Bronchial epithelial cell (primary cell): Measurements from ENCODE around the gene IL37. TPM values are rescaled to one million over a fixed set of nuclear protein-coding genes. Genes with fewer than 3 reads are reported as not detected.
"Not testable (repeated sequence)": the region's sequence is repeated elsewhere in the genome, so short reads cannot be mapped to it uniquely, and the experiment has no call there.

Experiments
- DNase-seq: peaks from one replicate; pipeline ENCODE4 v3.0.0-alpha.2; 2010; ENCODE audit warnings: low read depth
- FAIRE-seq: peaks from 2 replicates; lab custom pipeline; 2011; peaks lifted over from hg19 to GRCh38; lab: Jason Lieb, UNC
- H3K27me3 ChIP-seq: 2 replicates; pipeline ENCODE4 v1.5.1; 2011; ENCODE audit warnings: low read length; ENCODE audit not compliant: control insufficient read depth, insufficient read depth
- H3K36me3 ChIP-seq: 2 replicates; pipeline ENCODE4 v1.5.1; 2011; ENCODE audit warnings: low read length; ENCODE audit not compliant: control insufficient read depth, insufficient read depth
- H3K4me3 ChIP-seq: 2 replicates; pipeline ENCODE4 v1.5.1; 2011; ENCODE audit warnings: mild to moderate bottlenecking, low read depth, low read length, control low read depth
- total RNA-seq: library from RNA; depleted of rRNA; stranded (reverse); fragments of >200 nt; gene quantifications from 2 replicates; pipeline ENCODE4 v1.2.1, GENCODE V29; 2014
- TF ChIP-seq, protein P1 (sequence below): IDR thresholded peaks from 2 replicates; pipeline ENCODE4 v1.5.1; 2011; ENCODE audit warnings: mild to moderate bottlenecking, moderate library complexity, low read length, control low read depth, inconsistent platforms; ENCODE audit not compliant: insufficient read depth, severe bottlenecking

IL37 gene
- total RNA-seq, 1 donor from 2014 or later: not detected

DNA sequence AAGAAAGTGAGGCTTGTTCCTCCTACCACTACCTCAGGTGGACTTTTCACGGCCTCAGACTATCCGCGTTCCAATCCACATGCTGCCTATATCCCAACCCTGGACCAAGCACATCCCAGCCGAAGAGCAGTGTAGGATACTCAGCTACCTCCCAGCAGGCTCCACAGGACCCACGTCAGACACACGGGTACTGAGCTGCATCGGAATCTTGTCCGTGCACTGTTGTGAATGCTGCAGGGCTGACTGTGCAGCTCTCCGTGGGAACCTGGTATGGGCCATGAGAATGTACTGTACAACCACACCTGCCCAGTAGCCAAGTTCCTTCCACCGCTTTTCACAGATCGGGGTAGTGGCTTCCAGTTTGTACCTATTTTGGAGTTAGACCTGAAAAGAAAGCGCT, 22.3 kb downstream of the IL37 start:
- Histone ChIP-seq H3K36me3 (no peaks in the 10 kb centered on the region), H3K4me3 (no peak overlapping the region), H3K27me3 (no peaks in the 10 kb centered on the region)
- no peak for FAIRE-seq
- DNase-seq: no peak
- TF ChIP-seq, protein P1, sequence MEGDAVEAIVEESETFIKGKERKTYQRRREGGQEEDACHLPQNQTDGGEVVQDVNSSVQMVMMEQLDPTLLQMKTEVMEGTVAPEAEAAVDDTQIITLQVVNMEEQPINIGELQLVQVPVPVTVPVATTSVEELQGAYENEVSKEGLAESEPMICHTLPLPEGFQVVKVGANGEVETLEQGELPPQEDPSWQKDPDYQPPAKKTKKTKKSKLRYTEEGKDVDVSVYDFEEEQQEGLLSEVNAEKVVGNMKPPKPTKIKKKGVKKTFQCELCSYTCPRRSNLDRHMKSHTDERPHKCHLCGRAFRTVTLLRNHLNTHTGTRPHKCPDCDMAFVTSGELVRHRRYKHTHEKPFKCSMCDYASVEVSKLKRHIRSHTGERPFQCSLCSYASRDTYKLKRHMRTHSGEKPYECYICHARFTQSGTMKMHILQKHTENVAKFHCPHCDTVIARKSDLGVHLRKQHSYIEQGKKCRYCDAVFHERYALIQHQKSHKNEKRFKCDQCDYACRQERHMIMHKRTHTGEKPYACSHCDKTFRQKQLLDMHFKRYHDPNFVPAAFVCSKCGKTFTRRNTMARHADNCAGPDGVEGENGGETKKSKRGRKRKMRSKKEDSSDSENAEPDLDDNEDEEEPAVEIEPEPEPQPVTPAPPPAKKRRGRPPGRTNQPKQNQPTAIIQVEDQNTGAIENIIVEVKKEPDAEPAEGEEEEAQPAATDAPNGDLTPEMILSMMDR: no peak

DNA sequence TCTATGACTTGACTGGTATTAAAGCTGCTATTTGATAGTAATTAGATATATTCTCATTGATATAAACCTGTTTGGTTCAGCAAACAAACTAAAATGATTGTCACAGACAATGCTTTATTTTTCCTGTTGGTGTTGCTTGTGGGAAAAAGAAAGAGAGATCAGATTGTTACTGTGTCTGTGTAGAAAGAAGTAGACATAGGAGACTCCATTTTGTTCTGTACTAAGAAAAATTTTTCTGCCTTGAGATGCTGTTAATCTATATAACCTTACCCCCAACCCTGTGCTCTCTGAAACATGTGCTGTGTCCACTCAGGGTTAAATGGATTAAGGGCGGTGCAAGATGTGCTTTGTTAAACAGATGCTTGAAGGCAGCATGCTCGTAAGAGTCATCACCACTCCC, 23.2 kb downstream of the IL37 start:
- not testable (repeated sequence) for H3K36me3 ChIP-seq, H3K4me3 ChIP-seq, H3K27me3 ChIP-seq, DNase-seq, FAIRE-seq

DNA sequence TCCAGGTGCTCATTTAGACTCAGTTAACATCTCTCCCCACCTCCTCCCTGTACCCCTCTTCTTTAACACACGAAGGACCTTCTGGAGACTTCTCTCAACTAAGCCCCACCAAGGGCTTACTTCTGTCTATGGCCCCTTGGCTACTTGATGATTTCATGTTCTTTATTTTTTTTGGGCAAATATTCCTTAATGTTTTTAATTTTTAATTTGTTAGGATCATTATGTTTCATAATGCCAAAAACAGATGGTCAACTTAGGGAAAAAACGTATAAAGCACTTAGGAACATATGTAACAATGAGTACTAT, 25.9 kb downstream of the IL37 start:
- no peak for FAIRE-seq
- no peaks in the 10 kb centered on the region for H3K36me3 ChIP-seq
- TF ChIP-seq, protein P1: no peak
- no peaks in the 10 kb centered on the region for H3K27me3 ChIP-seq
- no peak overlapping the region for H3K4me3 ChIP-seq
- no peak for DNase-seq

DNA sequence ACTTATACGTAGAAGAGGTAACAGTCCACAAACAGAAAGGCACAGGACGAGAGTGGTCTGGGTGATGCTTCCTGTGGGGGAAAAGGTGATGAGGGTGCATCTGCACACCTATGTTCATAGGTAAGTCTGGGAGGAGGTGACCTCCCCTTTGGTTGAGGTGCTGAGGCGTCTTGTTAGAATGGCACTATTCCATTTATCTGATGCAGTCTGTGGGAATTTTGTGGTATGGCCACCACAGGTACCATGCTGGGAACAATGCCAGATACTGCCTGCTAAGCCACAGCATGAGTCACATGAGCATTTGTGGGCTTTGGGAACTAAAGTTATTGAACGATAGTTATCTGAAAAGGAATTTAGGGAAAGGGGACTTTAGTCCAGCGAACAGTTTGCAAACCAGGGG, 27.9 kb downstream of the IL37 start:
- no peak for FAIRE-seq
- peak; percentile 81 for DNase-seq

DNA sequence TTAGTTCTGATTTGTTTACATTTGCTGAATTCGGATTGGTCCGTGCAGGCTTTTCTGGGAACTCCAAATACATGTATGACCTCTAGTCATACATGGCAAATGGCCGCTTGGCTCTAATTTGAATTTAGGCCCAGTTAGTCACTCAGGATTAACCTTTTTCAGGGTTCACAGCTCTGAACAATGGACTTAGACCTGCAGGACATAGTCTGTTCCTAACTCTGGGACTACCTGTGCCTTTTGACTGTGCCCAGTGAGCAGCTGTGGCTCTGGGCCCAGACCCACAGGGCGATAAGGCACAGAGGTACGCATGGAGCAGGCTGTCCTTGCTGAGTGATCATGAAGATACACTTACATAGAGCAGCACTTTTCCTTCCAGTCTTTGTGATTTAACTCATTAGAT, 28.5 kb downstream of the IL37 start:
- Histone ChIP-seq H3K36me3 (no peaks in the 10 kb centered on the region), H3K27me3 (no peaks in the 10 kb centered on the region), H3K4me3 (no peak overlapping the region)
- DNase-seq: no peak
- TF ChIP-seq, protein P1: no peak
- FAIRE-seq: no peak

More for the DNA sequence above, 27.9 kb downstream of the IL37 start:
- TF ChIP-seq, protein P1: no peak
- Histone ChIP-seq H3K27me3 (no peaks in the 10 kb centered on the region), H3K4me3 (no peak overlapping the region), H3K36me3 (no peaks in the 10 kb centered on the region)

DNA sequence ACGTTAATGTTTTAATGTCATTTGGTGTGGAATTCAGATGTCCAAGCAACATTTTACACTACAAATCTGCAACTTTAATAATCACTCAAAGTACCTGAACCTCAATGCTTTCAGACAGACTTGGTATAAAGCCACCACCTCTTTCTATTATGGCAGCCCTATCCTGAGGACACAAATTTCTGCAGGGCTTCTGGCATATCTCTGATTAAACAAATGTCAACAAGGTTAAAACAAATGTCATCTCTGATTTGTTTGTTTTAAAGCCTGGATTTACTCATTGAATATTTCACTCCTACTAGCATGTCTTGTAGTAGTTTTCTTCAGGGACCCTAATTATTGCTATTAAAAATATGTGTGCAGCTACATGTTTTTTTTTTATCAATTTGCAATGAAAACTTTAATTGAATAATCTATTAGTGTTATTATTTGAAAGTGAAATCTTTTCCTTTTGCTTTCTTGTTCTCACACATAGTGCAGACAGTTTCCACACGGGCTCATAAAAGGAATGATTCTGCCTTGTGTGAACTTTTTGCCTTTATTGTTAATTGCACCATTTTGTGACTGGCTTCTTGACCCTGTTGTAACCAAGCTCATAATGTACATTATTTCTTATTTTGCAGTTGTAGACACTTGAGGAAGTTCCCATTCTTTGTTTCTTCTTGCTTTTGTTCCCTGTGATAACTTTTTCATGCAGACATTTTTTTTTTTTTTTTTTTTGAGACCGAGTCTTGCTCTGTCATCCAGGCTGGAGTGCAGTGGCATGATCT, 30.1 kb downstream of the IL37 start:
- H3K27me3 ChIP-seq: no peaks in the 10 kb centered on the region
- DNase-seq: no peak
- H3K4me3 ChIP-seq: no peak overlapping the region
- TF ChIP-seq, protein P1: no peak
- H3K36me3 ChIP-seq: no peaks in the 10 kb centered on the region
- no peak for FAIRE-seq
